ENCODE results near the gene SSR3.
"Not testable (repeated sequence)": the region's sequence is repeated elsewhere in the genome, so short reads cannot be mapped to it uniquely, and the experiment has no call there.

Gene SSR3

DNA sequence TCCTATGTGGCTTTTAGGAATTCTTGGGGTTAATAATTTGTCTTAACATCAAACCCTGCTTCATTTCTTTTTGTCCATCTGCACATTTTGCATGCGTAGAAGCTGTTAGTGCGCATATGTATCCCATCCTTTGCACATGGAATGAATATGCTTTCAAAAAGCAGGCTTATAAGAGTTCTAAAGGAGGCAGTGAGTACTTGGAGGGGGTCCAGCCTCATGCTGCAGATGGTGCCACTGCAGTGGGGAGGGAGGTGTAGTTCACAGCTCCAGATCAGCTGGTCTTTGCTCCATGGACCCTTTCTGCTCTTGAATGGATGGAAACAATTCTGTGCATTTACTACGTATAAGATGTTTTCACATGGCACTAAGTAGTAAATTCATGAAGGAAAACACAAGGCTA lies 20.7 kb upstream of the SSR3 start:
- DNase-seq: no peak

DNA sequence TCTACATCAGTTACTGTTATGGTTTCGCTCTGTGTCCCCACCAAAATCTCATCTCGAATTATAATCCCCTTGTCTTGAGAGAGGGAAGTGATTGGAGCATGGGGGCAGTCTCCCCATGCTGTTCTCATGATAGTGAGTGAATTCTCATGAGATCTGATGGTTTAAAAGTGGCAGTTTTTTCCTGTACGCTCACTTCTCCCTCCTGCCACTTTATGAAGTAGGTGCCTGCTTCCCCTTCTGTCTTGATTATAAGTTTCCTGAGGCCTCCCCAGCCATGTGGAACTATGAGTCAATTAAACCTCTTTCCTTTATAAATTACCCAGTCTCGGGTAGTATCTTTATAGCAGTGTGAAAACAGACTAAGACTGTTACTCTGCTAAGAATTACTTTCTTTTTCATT lies 15.0 kb upstream of the SSR3 start:
- DNase-seq: not testable (repeated sequence)

DNA sequence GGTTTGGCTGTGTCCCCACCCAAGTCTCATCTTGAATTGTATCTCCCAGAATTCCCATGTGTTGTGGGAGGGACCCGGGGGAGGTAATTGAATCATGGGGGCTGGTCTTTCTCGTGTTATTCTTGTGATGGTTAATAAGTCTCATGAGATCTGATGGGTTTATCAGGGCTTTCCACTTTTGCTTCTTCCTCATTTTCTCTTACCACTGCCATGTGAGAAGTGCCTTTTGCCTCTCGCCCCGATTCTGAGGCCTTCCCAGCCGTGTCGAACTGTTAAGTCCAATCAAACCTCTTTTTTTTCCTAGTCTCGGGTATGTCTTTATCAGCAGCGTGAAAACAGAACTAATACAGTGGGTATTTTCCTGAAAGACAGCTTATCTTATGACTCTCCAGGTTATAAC lies 14.1 kb upstream of the SSR3 start:
- DNase-seq: not testable (repeated sequence)

DNA sequence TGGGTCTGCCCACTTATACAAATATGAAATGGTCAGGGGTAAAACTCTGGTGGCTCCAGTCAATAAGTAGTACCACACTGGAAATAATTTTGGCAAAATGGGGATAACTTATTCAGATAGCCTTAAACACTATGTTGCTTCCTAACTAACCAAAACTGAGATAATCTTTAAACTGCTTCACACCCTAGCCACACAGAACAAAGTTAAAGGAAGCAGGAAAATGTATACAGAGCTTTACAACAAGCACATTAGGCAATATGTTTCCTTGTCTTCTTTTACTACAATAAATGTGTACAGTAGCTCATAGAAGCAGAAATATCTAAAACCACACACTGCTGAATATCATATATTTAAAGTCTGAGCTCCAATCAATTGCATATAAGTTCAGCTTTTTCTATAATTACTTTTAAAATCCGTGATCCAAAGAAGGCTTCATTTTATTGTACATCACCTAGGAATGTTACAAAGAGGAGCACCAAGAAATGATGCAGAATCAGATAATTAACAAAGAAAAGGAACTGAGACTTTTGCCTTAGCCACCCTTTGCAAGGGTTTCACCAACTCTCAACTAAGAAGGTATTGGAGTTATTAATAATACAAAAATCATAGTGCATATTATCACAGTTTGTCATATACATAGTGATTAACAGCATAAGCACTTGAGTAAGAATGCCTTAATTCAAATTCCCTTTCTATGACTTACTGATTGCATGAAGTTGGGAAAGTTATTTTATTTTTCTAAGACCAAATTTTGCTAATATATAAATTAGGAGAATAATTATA lies 9.2 kb upstream of the SSR3 start:
- DNase-seq: no peak

DNA sequence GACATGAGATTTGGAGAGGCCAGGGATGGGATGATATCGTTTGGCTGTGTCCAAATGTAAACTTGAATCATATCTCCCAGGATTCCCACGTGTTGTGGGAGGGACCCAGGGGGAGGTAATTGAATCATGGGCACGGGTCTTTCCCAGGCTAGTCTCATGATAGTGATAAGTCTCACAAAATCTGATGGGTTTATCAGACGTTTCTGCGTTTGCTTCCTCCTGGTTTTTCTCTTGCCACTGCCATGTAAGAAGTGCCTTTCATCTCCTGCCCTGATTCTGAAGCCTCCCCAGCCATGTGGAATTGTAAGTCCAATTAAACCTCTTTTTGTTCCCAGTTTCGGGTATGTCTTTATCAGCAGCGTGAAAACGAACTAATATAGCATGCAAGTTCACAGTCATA lies 7.6 kb upstream of the SSR3 start:
- not testable (repeated sequence) for DNase-seq

DNA sequence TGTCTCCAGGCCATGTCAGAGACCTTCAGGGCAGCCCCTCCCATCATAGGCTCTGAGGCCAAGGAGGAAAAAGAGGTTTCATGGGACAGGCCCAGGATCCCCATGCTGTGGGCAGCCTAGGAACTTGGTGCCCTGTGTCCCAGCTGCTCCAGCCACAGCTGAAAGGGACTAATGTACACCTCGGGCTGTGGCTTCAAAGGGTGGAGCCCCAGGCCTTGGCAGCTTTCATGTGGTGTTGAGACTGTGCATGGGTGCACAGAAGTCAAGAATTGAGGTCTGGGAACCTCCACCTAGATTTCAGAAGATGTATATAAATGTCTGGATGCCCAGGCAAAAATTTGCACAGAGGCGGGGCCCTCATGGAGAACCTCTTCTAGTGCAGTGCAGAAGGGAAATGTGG lies 6.6 kb upstream of the SSR3 start:
- DNase-seq: no peak

DNA sequence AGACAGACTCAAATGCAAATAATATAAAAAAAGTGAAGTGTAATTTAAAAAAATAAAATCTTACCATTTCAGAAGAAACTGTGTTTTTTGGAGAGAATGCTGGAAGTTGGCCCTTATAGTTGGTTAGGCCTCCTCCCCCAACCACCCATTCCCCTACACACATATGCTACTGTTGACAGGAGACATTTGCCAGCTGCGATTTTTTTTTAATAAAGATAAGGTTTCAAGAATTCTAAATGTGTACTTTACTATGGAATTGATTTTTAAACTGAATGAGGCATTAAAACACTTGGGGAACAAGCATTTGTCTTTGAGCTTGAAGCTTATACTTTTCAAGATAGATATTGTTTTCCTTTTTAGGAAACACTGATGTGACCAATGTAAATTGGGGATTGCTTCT lies 4.4 kb upstream of the SSR3 start:
- DNase-seq: no peak

DNA sequence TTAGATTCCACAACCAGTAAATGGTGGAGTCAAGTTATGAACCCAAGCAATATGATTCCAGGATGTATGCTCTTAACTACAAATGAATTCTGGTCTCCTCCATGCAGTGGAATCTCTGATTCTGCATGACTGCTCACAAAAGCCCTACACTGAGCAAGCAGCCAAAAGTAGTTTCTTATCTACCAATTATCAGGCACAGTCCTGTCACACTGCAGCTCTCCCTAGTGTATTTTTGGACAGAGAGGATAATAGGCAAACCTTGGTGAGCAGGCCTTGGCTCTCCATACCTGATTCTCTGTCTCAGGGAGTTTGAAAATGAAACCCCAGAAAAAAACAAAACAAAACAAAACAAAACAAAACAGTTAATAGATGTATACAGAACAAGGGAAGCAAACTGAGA lies 3.5 kb upstream of the SSR3 start:
- DNase-seq: peak; percentile 49

DNA sequence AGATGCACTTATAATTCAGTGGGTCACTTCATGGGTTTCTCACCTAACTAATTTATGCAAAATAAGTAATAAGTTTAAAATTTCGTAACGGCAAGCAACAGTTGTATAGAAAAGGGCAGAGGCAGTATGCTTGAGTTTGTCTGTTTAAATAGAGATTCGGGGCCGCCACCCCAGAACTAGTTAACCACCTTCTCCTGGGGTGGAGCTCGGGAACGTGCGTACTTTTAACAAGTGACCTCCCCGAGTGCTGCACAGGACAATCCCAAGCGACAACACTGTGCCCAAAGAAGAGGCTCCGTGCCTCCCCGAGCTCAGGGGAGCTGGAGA lies 439 bp downstream of the SSR3 start:
- DNase-seq: no peak

DNA sequence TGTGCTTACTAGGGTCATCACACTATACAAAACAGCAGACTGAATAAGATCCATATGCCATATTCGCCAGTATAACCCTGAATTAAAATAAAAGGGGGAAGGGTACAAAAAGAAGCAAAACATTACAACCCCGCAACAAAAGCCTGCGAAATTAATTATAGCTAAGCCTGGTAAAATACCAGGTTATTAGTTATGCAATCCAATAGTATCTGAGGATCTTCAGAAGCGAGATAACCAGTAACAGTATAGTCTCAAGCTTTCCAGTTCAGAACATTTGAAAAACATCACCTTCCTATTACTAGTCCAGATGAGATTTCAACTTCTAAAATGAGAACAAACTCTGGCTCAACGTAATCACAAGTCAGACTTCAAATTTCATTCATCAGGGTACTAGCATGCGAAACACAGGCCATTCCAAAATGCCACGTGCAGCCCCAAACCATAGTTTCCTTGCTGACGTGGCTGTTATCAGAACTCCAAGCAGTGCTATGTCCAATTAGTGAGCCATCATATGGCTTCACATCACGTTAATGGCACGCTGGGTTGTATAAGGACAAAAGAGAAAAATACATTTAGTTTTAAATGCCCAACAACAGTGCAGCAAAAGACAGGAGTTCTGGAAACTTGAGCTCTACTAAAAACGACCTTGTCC lies 1.1 kb downstream of the SSR3 start:
- peak; percentile 75 for DNase-seq

DNA sequence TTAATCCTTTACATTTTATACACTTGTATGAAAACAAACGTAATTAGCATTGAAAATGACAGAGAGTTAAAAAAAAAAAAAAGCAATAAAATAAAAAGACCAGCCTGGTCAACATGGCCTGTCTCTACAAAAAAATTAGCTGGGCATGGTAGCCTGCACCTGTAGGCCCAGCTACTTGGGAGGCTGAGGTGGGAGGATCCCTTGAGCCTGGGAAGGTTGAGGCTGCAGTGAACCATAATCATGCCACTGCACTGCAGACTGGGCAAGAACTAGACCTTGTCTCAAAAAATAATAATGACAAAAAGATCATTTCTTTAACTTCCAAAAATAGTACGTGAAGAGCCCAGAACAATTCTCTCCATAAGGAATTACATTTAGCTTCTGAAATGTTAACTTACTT lies 1.9 kb downstream of the SSR3 start:
- DNase-seq: no peak

DNA sequence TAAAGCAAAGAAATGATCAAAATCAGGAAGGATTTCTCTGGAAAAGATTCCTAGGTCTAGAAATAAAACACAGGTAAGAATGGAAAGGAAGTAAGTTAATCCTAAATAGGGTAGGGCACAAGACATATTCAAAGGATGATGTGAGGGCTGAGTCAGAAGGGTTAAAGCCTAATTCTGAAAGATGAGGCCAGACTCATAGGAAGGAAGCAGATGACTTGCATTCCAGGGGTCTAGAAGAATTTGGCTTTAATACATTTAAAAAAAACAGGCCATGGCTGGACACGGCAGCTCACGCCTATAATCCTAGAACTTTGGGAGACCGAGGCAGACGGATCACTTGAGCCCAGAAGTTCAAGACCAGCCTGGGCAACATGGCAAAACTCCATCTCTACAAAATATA lies 3.2 kb downstream of the SSR3 start:
- no peak for DNase-seq

DNA sequence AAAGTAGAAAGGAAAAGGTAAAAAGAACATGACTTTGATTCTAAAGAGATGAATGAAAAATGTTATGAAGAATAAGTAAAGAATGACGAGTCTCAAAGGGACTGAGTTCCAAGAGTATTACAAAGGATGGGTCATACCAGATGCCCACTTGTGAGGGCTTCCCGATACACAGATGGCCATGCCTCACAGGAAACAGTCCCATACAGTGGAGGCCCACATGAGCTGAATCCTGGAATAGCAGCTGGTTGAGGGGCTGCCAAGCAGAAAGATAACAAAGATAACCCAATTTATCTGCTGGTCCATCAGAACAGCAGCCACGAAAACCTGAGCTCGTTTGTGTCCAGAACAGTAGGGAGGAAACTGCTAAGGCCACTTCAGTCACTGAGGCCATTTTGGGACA lies 3.7 kb downstream of the SSR3 start:
- DNase-seq: no peak

DNA sequence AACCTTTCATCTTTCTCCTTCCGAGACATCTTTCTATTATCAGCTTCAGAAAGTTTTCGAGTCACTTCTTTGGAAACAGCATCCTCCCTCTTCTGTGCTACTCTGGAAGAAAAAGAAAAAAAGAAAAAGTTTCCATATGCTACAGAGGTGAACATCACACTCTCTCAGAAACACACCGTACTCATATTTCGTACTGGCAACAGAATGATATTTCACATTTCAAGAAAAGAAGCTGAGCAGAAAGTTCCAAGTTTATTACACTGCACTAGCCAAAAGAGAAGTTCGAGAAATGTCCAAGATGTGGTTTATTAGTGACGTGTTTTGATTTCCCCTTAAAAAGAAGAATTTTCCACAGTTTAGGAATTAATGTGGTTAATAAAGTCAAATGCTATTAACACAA lies 6.0 kb downstream of the SSR3 start:
- DNase-seq: no peak

DNA sequence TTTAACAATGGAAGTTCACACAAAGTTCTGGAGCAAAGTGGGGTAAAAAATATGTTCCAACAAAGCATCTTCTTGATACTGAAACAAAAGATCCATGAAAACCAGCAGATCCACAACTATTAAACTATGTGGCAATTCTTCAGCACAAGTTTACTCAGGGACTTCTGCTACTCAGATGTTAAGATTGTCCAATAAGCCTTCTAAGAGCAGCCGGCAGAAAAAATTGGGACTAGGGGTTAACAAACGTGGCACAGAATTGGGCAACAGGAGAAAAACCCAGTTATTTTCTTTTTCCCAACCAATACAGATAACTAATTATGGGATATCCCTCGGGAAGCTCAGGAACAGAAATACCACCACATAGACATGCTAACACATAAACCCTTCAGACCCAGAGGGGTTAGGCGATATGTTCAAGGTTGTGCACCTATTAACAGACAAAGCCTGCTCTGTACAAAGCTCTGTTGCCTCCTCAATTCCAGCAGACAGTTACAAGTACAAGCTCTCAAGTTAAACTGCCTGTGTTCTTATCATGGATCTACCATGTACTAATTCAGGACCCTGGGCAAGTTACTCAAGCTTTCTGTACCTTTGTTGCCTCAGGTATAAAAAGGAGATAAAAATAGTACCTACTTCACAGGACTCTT lies 6.8 kb downstream of the SSR3 start:
- DNase-seq: no peak

DNA sequence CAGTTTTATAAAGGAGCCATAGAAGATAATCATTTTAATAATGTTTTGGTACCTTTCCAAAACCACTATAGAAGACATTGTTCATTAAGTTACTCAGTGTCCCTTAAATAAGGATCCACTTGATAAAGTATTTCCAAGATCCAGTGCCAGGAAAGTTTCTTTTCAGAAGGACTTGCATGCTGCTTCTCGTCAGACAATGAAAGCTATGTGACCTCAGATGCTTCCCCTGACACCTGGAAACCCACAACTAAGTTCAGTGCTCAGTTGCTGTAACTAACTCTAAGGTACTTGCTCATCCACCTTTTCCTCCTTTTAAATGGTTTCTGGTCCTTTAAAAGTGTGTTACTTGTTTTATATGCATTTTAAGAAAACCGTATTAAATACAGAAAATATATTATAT lies 7.3 kb downstream of the SSR3 start:
- DNase-seq: no peak

DNA sequence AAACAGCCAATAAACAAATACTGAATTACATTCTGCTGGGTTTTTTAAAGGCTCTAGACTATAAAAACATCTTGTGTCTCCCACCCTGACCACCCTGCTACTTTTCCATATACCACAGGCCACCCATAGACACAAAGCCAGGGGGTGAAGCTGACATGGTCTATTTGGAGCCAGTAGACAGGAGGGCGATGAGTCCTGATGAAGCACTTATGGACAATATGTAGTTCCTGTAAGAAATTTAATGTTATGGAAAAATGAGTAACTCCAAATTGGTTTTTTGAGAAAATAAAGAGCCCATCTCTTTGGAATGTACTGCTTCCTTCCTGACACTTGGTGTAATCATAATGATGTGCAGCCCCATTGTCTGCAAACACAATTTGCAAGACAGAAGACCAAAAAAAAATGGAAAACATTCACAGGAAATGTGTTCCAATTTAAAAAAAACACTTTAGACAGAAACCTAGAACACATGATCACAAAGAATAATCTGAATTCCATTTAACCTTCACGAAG lies 11.8 kb downstream of the SSR3 start:
- DNase-seq: no peak

DNA sequence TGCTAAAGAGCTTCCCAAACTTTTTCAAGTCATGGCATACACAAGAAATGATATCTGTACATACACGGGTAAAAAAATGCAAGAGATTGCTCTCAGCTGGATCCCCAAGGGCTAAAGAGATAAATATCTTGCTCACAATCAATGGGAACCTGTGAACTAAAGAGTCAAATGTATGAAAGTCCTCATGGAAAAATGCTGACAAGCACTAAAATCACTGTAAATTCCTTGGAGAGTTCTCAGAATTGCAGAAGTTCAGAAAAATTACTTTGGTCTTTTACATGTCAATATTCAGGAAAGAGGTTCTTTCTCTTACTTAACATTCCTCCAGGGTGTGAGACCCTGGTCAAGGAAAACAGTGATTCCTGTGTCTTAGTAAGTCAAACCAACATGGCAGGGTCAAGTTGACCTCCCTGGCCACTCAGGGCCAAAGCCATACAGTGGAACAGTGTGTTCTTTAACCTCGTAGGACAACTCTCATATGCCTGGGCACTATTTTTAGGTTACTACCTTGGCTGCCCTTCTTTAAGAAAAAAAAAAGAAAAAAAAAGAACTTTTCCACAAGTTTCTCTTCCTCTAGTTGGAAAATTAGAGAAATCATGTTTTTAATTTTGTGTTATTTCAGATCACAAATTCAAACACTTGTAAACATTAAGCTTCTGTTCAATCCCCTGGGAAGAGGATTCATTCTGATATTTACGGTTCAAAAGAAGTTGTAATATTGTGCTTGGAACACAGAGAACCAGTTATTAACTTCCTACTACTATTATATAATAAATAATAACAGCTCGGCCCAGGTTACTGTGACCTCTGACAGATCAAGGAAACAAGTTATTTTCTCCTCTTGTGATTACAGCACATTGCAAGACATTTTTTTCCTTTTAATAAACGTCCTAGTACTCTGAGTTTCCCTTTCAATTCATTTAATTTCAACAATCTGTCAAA lies 12.5 kb downstream of the SSR3 start:
- DNase-seq: no peak

DNA sequence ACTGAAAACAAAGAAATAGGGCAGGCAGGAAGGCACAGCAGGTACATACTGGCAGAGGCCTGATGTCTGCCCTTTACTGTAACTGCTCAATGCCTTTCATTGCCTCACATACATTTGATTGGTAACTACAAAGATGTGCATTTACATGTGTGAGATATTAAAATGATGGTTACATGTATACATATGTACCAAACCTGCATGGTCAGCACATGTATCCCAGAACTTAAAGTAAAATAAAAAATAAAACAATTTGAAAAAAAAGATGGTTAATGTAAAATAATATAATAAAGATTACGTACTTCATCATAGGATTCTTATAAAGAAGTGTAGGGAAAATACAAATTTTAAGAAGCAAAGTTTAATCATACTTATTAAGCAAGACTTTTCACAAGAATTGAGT lies 15.1 kb downstream of the SSR3 start:
- DNase-seq: no peak

DNA sequence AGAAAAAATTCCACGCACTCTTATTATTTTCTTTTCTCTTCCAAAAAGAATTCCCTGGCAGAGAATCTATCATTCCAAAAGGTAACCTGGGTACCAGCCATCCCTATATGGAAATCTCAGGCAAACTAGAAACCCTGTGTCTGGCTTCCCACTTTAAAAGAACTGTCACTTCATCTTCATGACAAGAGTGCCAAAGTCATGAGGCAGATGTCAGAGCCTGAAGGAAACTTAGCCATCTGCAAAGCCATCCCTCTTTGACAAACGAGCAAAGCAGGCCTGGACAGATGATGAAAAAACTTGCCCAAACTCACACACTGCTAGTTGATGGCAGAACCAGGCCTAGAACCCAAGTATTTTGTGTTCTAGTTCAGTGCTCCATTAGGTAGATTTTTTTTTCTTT lies 15.9 kb downstream of the SSR3 start:
- no peak for DNase-seq

DNA sequence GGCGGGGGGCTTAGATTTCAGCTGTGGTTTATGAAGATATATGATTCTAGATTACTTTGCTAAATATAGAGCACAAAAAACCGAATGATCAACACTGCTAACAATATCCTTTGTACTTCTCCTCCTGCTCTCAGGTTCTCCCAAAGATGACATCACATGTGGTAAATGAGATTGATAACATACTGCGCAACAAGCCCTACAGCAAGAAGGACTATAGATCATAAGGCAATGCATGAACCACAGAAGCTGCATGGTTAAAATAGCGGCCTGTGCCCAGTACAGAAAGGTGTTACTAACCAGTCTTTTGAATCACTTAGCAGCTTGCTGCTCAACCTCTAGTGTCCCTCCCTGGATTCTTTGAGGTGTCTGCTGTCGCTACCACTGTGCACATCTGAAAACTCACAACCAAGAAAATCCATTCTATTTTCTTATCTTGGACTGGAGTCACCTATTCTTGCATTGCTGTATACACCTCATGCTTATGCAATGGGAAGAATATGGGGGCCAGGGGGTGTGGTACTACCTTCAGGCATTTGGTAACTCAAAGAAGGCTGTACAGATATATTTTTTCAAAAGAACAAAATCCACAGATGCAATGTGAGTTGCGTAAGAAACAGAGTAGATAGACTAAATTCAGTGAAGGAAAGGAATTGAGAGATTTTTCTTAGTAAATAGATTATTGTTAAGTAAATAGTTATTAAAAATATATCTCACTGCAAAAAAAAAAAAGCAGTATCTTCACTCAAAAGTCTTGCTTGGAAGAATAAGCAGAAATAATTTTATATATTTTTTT lies 18.2 kb downstream of the SSR3 start:
- no peak for DNase-seq

DNA sequence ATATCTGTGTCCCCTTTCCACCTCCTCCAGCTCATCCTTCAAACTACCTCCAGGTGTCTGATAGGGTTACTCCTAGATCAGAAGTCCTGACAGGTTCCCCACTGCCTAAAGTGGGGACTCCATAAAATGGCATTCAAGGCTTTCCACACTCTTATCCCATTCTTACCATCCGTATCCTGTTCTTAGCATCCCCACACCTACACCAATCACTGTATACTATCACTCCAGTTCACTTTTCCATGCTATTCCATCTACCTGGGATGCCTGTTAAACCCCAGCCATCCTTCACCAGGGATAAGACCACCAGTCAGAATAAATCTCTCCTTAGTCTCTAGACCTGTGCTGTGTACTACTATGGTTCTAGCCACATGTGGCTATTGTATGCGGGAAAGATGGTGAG lies 19.1 kb downstream of the SSR3 start:
- no peak for DNase-seq

All from hematopoietic multipotent progenitor cell treated with erythropoietin and hydrocortisone succinate and interleukin-3 and kit ligand, for 6 days (in vitro differentiated cells).